ENCODE results near the gene DPAGT1.

- no peak for TF ChIP-seq FOS (IDR thresholded peaks at IDR 0.05; ENCODE audit: borderline replicate concordance, insufficient read depth, low read length)
- TF ChIP-seq, protein P1, sequence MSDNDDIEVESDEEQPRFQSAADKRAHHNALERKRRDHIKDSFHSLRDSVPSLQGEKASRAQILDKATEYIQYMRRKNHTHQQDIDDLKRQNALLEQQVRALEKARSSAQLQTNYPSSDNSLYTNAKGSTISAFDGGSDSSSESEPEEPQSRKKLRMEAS (IDR thresholded peaks at IDR 0.05; ENCODE audit: insufficient read depth, insufficient read length) = no peak
- no peak for TF ChIP-seq CTCF (IDR thresholded peaks at IDR 0.05; ENCODE audit: extremely low read depth in 1 of 2, insufficient read depth in 1 of 2, low read depth in 1 of 2, low read length in 2 of 2)
- no peak for TF ChIP-seq POLR2A (IDR thresholded peaks at IDR 0.05; ENCODE audit: low read depth, low read length)
- TF ChIP-seq POLR2AphosphoS5 (IDR thresholded peaks at IDR 0.05; ENCODE audit: insufficient read depth, low read depth, low read length) = no peak
- no peak for TF ChIP-seq EZH2 (IDR thresholded peaks at IDR 0.05; ENCODE audit: borderline replicate concordance, low read depth, low read length, severe bottlenecking)
- TF ChIP-seq JUN (IDR thresholded peaks at IDR 0.05; ENCODE audit: borderline replicate concordance, insufficient read depth, insufficient read length, low read depth) = no peak
- no peak for TF ChIP-seq MYC (IDR thresholded peaks at IDR 0.05; ENCODE audit: low read depth, low read length)
These were observed 24.2 kb upstream of the DPAGT1 start for GRCh38 chr11:119125821-119126220.
